ENCODE data around the gene GRM7. TPM values are rescaled to one million over a fixed set of nuclear protein-coding genes. Genes with fewer than 3 reads are reported as not detected.

GRM7 gene
- total RNA-seq, 2 experiments from 2014 or later = not detected

DNA sequence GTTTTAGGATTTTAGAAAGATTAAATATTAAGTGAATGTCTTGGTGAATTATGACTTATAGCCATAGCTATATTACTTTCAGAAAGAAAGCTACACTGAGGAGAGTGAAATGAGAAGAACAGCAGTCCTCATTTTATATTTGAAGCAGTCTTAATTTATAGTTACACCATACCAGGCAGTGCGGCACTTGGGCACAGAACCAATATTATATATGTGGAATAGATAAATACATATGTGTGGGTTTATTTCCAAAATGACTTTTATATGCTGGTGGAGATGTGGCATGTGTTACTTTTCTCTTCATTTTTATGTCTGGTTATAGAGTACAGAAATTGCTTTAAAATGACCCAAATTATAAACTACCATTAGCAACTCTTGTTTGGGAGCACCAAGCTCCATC, 759.5 kb downstream of the GRM7 start:
- Histone ChIP-seq H3K4me1 (ENCODE audit: insufficient read depth, low read length, poor library complexity, severe bottlenecking) (no peaks in the 10 kb centered on the region), H3K36me3 (ENCODE audit: insufficient read depth, low read length) (no peaks in the 10 kb centered on the region), H3K9me2 (ENCODE audit: insufficient read depth, low read length) (no peaks in the 10 kb centered on the region), H3K4me2 (ENCODE audit: low read length) (no peak overlapping the region), H3K4me3 (ENCODE audit: low read depth, low read length, poor library complexity, severe bottlenecking) (no peak overlapping the region), H3K79me2 (ENCODE audit: insufficient read depth, low read depth, low read length) (no peaks in the 10 kb centered on the region), H4K20me1 (ENCODE audit: insufficient read depth, low read length) (no peaks in the 10 kb centered on the region), H2AFZ (ENCODE audit: low read length) (no peak overlapping the region), H3K27ac (ENCODE audit: low read depth, low read length, poor library complexity, severe bottlenecking) (no peak overlapping the region), H3K9me3 (ENCODE audit: low read length) (no peaks in the 10 kb centered on the region)
- ChIA-PET POLR2A (no interaction called here), CTCF (ENCODE audit: unreplicated experiment) (no interaction called here)
- DNase-seq (ENCODE audit: low spot score) = no peak
- intact Hi-C loops (cut with micrococcal nuclease; ENCODE audit: unreplicated experiment) = no loop called here
- TF ChIP-seq, protein P1, sequence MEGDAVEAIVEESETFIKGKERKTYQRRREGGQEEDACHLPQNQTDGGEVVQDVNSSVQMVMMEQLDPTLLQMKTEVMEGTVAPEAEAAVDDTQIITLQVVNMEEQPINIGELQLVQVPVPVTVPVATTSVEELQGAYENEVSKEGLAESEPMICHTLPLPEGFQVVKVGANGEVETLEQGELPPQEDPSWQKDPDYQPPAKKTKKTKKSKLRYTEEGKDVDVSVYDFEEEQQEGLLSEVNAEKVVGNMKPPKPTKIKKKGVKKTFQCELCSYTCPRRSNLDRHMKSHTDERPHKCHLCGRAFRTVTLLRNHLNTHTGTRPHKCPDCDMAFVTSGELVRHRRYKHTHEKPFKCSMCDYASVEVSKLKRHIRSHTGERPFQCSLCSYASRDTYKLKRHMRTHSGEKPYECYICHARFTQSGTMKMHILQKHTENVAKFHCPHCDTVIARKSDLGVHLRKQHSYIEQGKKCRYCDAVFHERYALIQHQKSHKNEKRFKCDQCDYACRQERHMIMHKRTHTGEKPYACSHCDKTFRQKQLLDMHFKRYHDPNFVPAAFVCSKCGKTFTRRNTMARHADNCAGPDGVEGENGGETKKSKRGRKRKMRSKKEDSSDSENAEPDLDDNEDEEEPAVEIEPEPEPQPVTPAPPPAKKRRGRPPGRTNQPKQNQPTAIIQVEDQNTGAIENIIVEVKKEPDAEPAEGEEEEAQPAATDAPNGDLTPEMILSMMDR (conservative IDR thresholded peaks at IDR 0.05; ENCODE audit: low read length) = no peak
- TF ChIP-seq EZH2phosphoT487 (IDR thresholded peaks at IDR 0.05; ENCODE audit: borderline replicate concordance, low read depth, low read length) = no peak
- BruUV-seq (replicated peaks) = no TSS peak

- no peaks in the 10 kb centered on the region for H3K4me1 ChIP-seq (ENCODE audit: insufficient read depth, low read length, poor library complexity, severe bottlenecking)
- no peak overlapping the region for H3K4me3 ChIP-seq (ENCODE audit: low read depth, low read length, poor library complexity, severe bottlenecking)
- no peak overlapping the region for H2AFZ ChIP-seq (ENCODE audit: low read length)
- H3K79me2 ChIP-seq (ENCODE audit: insufficient read depth, low read depth, low read length) = no peaks in the 10 kb centered on the region
- intact Hi-C loops (cut with micrococcal nuclease; ENCODE audit: unreplicated experiment) = no loop called here
- DNase-seq (ENCODE audit: low spot score) = no peak
- H3K9me2 ChIP-seq (ENCODE audit: insufficient read depth, low read length) = no peaks in the 10 kb centered on the region
- BruUV-seq (replicated peaks) = no TSS peak
- no peaks in the 10 kb centered on the region for H3K36me3 ChIP-seq (ENCODE audit: insufficient read depth, low read length)
- H3K9me3 ChIP-seq (ENCODE audit: low read length) = no peaks in the 10 kb centered on the region
- ChIA-PET CTCF (ENCODE audit: unreplicated experiment) (no interaction called here), POLR2A (no interaction called here)
- no peak overlapping the region for H3K4me2 ChIP-seq (ENCODE audit: low read length)
- no peak for TF ChIP-seq EZH2phosphoT487 (IDR thresholded peaks at IDR 0.05; ENCODE audit: borderline replicate concordance, low read depth, low read length)
- TF ChIP-seq, protein P1 (conservative IDR thresholded peaks at IDR 0.05; ENCODE audit: low read length) = no peak
- no peak overlapping the region for H3K27ac ChIP-seq (ENCODE audit: low read depth, low read length, poor library complexity, severe bottlenecking)
- H4K20me1 ChIP-seq (ENCODE audit: insufficient read depth, low read length) = no peaks in the 10 kb centered on the region
Measured at GRCh38 chr3:7621046-7621630, 760.2 kb downstream of the GRM7 start.

GRCh38 chr3:7621651-7622050, 760.7 kb downstream of the GRM7 start:
- ChIA-PET CTCF (ENCODE audit: unreplicated experiment) (no interaction called here), POLR2A (no interaction called here)
- Histone ChIP-seq H3K4me3 (ENCODE audit: low read depth, low read length, poor library complexity, severe bottlenecking) (no peak overlapping the region), H3K79me2 (ENCODE audit: insufficient read depth, low read depth, low read length) (no peaks in the 10 kb centered on the region), H3K4me2 (ENCODE audit: low read length) (no peak overlapping the region), H3K4me1 (ENCODE audit: insufficient read depth, low read length, poor library complexity, severe bottlenecking) (no peaks in the 10 kb centered on the region), H3K9me3 (ENCODE audit: low read length) (no peaks in the 10 kb centered on the region), H4K20me1 (ENCODE audit: insufficient read depth, low read length) (no peaks in the 10 kb centered on the region), H3K9me2 (ENCODE audit: insufficient read depth, low read length) (no peaks in the 10 kb centered on the region), H3K36me3 (ENCODE audit: insufficient read depth, low read length) (no peaks in the 10 kb centered on the region), H3K27ac (ENCODE audit: low read depth, low read length, poor library complexity, severe bottlenecking) (no peak overlapping the region), H2AFZ (ENCODE audit: low read length) (no peak overlapping the region)
- intact Hi-C loops (cut with micrococcal nuclease; ENCODE audit: unreplicated experiment) = no loop called here
- BruUV-seq (replicated peaks) = no TSS peak
- DNase-seq (ENCODE audit: low spot score) = no peak
- TF ChIP-seq, protein P1 (conservative IDR thresholded peaks at IDR 0.05; ENCODE audit: low read length) = no peak
- TF ChIP-seq EZH2phosphoT487 (IDR thresholded peaks at IDR 0.05; ENCODE audit: borderline replicate concordance, low read depth, low read length) = no peak
